IMR-90 (cell line): ENCODE data around the gene PKD1. TPM values are rescaled to one million over a fixed set of nuclear protein-coding genes. Genes with fewer than 3 reads are reported as not detected.
"Not testable (repeated sequence)": the region's sequence is repeated elsewhere in the genome, so short reads cannot be mapped to it uniquely, and the experiment has no call there.

ENCODE experiments used
- ATAC-seq: fragments of 200-7000 bp; cut with Tn5 transposase; 2 replicates; pipeline ENCODE4 v1.9.1; 2020; ENCODE audit warnings: low read depth, mild to moderate bottlenecking, moderate library complexity
- BruUV-seq: library from RNA; stranded (reverse); fragments of 400-500 nt; replicated peaks from 2 replicates; lab custom pipeline; 2021; lab: Mats Ljungman, UMichigan
- CTCF ChIA-PET: fragments of 300-600 bp; formaldehyde crosslinking; extraction: SDS; loops from one replicate; lab custom pipeline; 2021; ENCODE audit warnings: antibody characterized with exemption; lab: Yijun Ruan, JAX
- POLR2A ChIA-PET: fragments of 300-600 bp; sonication (Branson Sonifier 250); formaldehyde crosslinking; loops from one replicate; lab custom pipeline; 2022; ENCODE audit warnings: antibody characterized with exemption; ENCODE audit not compliant: unreplicated experiment; lab: Charles Lee
- DNase-seq: peaks from one replicate; pipeline ENCODE4 v3.0.0; 2013
- H2AFZ ChIP-seq: replicated peaks from 2 replicates; pipeline ENCODE3; 2013; ENCODE audit warnings: low read length, mild to moderate bottlenecking; ENCODE audit not compliant: poor library complexity
- H2AK5ac ChIP-seq: 2 replicates; pipeline ENCODE4 v1.6.1; 2013; ENCODE audit warnings: low read depth, low read length, inconsistent platforms
- H2AK9ac ChIP-seq: replicated peaks from 2 replicates; pipeline ENCODE3; 2013; ENCODE audit warnings: mild to moderate bottlenecking, low read depth, low read length, moderate library complexity; ENCODE audit not compliant: poor library complexity
- H2BK120ac ChIP-seq: 2 replicates; pipeline ENCODE4 v1.6.1; 2013; ENCODE audit warnings: low read depth, low read length, inconsistent platforms
- H2BK15ac ChIP-seq: 3 replicates; pipeline ENCODE4 v1.6.1; 2013; ENCODE audit warnings: low read depth, low read length, inconsistent platforms
- H2BK20ac ChIP-seq: 2 replicates; pipeline ENCODE4 v1.6.1; 2013; ENCODE audit warnings: low read depth, mild to moderate bottlenecking, inconsistent platforms, low read length, moderate library complexity
- H2BK5ac ChIP-seq: 2 replicates; pipeline ENCODE4 v1.6.1; 2013; ENCODE audit warnings: mild to moderate bottlenecking, low read depth, low read length, inconsistent platforms; ENCODE audit not compliant: poor library complexity, severe bottlenecking
- H3K14ac ChIP-seq: replicated peaks from 2 replicates; pipeline ENCODE4 v1.6.1; 2013; ENCODE audit warnings: low read depth, low read length, inconsistent platforms
- H3K18ac ChIP-seq: 2 replicates; pipeline ENCODE4 v1.6.1; 2013; ENCODE audit warnings: low read depth, low read length, control low read depth
- H3K23ac ChIP-seq: 2 replicates; pipeline ENCODE4 v1.6.1; 2013; ENCODE audit warnings: low read depth, low read length, inconsistent platforms
- H3K27ac ChIP-seq: 2 replicates; pipeline ENCODE4 v1.5.1; 2013; ENCODE audit warnings: mild to moderate bottlenecking, control low read depth, low read length; ENCODE audit not compliant: insufficient read depth
- H3K27me3 ChIP-seq: 2 replicates; pipeline ENCODE4 v1.6.1; 2013; ENCODE audit warnings: low read length; ENCODE audit not compliant: control insufficient read depth, insufficient read depth
- H3K36me3 ChIP-seq: 2 replicates; pipeline ENCODE4 v1.6.1; 2013; ENCODE audit warnings: low read length, mixed read lengths; ENCODE audit not compliant: control insufficient read depth, insufficient read depth
- H3K4ac ChIP-seq: 2 replicates; pipeline ENCODE4 v1.6.1; 2013; ENCODE audit warnings: low read depth, low read length, inconsistent platforms
- H3K4me1 ChIP-seq: 2 replicates; pipeline ENCODE4 v1.6.1; 2013; ENCODE audit warnings: low read length, mixed read lengths; ENCODE audit not compliant: control insufficient read depth, insufficient read depth
- H3K4me2 ChIP-seq: 2 replicates; pipeline ENCODE4 v1.6.1; 2013; ENCODE audit warnings: low read depth, mild to moderate bottlenecking, control low read depth, low read length, moderate library complexity
- H3K4me3 ChIP-seq: 2 replicates; pipeline ENCODE4 v1.5.1; 2013; ENCODE audit warnings: low read depth, mild to moderate bottlenecking, control low read depth, low read length, moderate library complexity; ENCODE audit not compliant: insufficient read depth
- H3K56ac ChIP-seq: 2 replicates; pipeline ENCODE4 v1.6.1; 2013; ENCODE audit warnings: low read length, inconsistent platforms; ENCODE audit not compliant: insufficient read depth; ENCODE audit errors: extremely low read depth
- H3K79me1 ChIP-seq, 2 experiments: 2 replicates each; pipeline ENCODE4 v1.6.1; 2013; ENCODE audit warnings: low read length in 2 of 2, inconsistent platforms in 1 of 2, low read depth in 1 of 2
- H3K9ac ChIP-seq: 2 replicates; pipeline ENCODE4 v1.6.1; 2013; ENCODE audit warnings: low read depth, low read length, control low read depth
- H3K9me1 ChIP-seq: 2 replicates; pipeline ENCODE4 v1.6.1; 2013; ENCODE audit warnings: low read length, inconsistent platforms; ENCODE audit not compliant: insufficient read depth
- H3K9me3 ChIP-seq: 2 replicates; pipeline ENCODE4 v1.6.1; 2013; ENCODE audit warnings: low read length; ENCODE audit not compliant: control insufficient read depth, insufficient read depth
- H4K20me1 ChIP-seq: 2 replicates; pipeline ENCODE4 v1.6.1; 2013; ENCODE audit warnings: low read length, inconsistent platforms; ENCODE audit not compliant: insufficient read depth
- H4K5ac ChIP-seq: 2 replicates; pipeline ENCODE4 v1.6.1; 2013; ENCODE audit warnings: mild to moderate bottlenecking, low read depth, low read length, control low read depth
- H4K8ac ChIP-seq, 2 experiments: 2 replicates each; pipeline ENCODE4 v1.6.1; 2013; ENCODE audit warnings: low read depth in 2 of 2, low read length in 2 of 2, control low read depth in 1 of 2, inconsistent platforms in 1 of 2
- H4K91ac ChIP-seq: 2 replicates; pipeline ENCODE4 v1.6.1; 2013; ENCODE audit warnings: low read depth, low read length, inconsistent platforms; ENCODE audit not compliant: insufficient read depth
- WGBS, 2 experiments: methylation state at CpG; one replicate each; pipeline versions ENCODE4 v1.1.5 to v1.1.7; 2013; ENCODE audit warnings: missing lambda C conversion rate in 2 of 2; ENCODE audit not compliant: insufficient read length in 1 of 2; ENCODE audit errors: extremely low coverage in 2 of 2; 5-methylcytosine and 5-hydroxymethylcytosine counted together
- dilution Hi-C: fragments of 300-500 bp; cut with HindIII; formaldehyde crosslinking; loops from one replicate; pipeline ENCODE4 v1.14.3; 2018; ENCODE audit warnings: low sequenced_read_pairs; ENCODE audit not compliant: unreplicated experiment
- in situ Hi-C: fragments of 300-500 bp; cut with MboI; formaldehyde crosslinking; loops from 3 replicates; pipeline ENCODE4 v1.14.3; 2019; ENCODE audit warnings: low sequenced_read_pairs, inconsistent platforms, mixed read lengths
- intact Hi-C: fragments of 100-400 bp; cut with micrococcal nuclease; formaldehyde crosslinking; loops from 2 replicates; pipeline ENCODE4 v1.10.0; 2022
- polyA plus RNA-seq, 3 experiments: library from polyadenylated mRNA; depleted of rRNA; stranded (reverse); fragments of >200 nt; gene quantifications; 2 replicates each; pipeline ENCODE4 v1.2.3, GENCODE V29; 2012; ENCODE audit warnings: low replicate concordance in 1 of 3
- total RNA-seq: library from RNA; depleted of rRNA; stranded (reverse); fragments of >200 nt; gene quantifications from 2 replicates; pipeline ENCODE4 v1.2.3, GENCODE V29; 2012

Gene PKD1
- total and polyA plus RNA-seq, 2 of the 4 experiments (the other 2 are of a cell fraction), result 7.9 to 97.3 TPM

DNA sequence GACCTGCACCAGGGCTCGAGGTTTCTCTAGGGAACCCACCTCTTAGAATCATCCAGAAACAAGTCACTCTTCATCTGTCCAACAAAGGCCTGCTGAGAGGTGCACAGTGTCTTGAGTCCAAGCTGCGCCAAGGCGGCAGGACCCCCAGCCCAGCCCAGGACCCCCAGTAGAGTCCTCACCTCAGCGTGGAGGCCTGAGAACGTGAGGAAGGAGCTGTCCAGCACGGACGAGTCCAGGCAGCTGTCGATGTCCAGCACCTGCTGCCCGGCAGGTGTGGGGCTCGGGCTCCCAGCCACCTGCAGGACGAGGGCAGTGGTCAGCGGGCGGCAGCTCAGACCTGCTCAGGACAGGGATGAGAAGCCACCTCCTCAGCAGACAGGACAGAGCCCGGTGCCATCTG lies 38.0 kb downstream of the PKD1 start:
- H3K4me2 ChIP-seq, H2BK5ac ChIP-seq, intact Hi-C loops, H3K4ac ChIP-seq, BruUV-seq, H3K9me1 ChIP-seq, H3K9me3 ChIP-seq, H3K27me3 ChIP-seq, H3K27ac ChIP-seq, H2BK15ac ChIP-seq, H3K56ac ChIP-seq, H4K8ac ChIP-seq, H2AK9ac ChIP-seq, H2AK5ac ChIP-seq, H3K4me3 ChIP-seq, H2BK120ac ChIP-seq, CTCF ChIA-PET, POLR2A ChIA-PET, dilution Hi-C loops, H2AFZ ChIP-seq, DNase-seq, H3K9ac ChIP-seq, H4K5ac ChIP-seq, H4K91ac ChIP-seq, H3K18ac ChIP-seq, H3K4me1 ChIP-seq, in situ Hi-C loops, H3K14ac ChIP-seq, ATAC-seq, H3K23ac ChIP-seq, H2BK20ac ChIP-seq: not testable (repeated sequence)
- H3K36me3 ChIP-seq, result peaks cover 60% of the 10 kb centered on the region
- H4K20me1 ChIP-seq, result peaks cover 14% of the 10 kb centered on the region
- WGBS, 2 experiments, result no CpG with 5 or more reads among the region's 14 CpGs
- H3K79me1 ChIP-seq, result peaks cover 11 to 24% of the 10 kb centered on the region in 2 experiments
